Ramos (cell line): Measurements from ENCODE around the gene ANXA3.

Experiments
- in situ Hi-C: fragments of 300-500 bp; cut with MboI; formaldehyde crosslinking; loops from one replicate; pipeline ENCODE4 v1.14.3; 2022; ENCODE audit warnings: low sequenced_read_pairs; ENCODE audit not compliant: unreplicated experiment

Gene ANXA3

DNA sequence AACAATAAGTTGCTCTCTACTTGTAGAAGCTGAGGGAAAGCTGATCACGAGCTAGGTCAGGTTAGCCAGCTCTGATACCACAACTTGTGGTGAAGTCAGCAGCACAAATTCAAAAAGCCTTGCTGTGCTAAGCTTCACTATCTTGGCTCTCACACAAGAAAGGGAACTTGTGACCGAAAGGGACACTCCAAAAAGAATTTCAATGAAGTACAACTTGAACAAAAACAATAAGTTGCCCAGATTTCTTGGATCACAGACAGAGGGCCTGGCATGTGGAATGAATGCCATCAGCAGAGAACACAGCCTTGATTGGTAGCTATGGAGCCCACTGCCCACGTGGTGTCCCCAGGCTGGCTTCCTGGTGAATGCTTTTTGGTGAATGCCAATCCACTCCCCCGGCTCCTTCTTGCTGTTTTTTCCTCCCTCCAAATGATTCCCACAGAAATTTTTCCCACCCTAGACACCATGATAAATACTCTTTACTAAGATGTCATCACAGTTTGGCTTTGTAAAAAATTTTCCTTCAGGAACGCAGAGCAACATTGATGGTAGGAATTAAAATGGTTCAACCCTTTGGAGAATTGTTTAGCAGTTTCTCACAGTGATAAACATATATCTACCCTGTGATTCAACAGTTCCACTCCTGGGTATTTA is 82.6 kb downstream of the ANXA3 start:
- in situ Hi-C loops: no loop called here

DNA sequence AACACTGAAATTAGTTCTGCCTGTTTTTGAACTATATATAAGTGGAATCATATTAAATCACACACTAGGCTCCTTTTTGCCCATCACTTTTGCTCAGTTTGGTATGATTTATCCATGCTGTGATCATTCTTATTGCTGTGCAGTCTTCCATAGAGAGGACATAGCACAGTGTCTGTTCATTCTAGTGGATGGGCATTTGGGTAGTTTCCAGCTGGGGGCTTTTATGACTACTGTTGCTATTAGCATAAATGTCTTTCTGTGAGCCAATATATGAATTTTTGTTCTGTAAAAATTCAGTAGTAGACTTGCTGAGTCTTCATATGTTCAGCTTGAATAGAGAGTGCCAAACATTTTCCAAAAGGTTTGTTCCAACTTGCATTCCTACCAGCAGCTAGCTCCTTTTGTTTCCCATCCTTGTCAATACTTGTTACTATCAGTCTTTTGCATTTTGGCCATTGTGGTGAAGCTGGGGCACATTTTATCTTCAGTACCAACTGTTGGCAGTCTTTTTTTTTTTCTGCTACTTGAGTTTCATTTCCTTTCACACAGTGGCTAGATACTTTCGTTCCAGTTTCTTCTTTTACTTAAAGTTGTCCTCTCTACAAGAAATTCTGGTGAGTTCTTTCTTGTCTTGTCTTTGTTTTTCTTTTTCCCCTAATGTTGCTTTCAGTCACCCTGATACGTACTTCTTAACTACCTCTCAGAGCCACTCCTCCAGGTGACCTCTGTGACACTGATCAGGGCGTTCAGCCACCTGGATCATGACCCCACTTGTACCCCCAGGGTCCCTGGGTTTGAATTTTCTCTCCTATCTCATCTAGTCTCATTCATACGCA is 87.0 kb downstream of the ANXA3 start:
- in situ Hi-C loops: no loop called here

DNA sequence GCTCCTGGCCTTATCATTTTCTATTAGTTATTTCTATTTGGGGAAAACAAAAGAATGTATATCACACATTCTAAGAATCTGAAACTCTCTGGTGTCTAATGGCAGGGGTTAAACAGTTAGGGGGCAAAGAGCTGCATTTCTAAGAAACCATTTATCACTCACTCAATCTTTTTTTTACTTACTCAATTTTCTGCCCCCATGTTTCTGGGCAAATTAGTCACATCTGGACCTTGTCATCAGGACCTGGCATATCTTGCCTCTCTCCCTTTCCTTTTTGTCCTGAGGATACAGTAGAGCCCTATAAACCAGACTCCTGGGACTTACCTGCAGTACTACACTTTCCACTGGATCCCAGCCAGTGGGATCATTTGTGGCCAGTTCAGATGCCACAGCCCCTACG is 89.1 kb downstream of the ANXA3 start:
- in situ Hi-C loops: no loop called here

DNA sequence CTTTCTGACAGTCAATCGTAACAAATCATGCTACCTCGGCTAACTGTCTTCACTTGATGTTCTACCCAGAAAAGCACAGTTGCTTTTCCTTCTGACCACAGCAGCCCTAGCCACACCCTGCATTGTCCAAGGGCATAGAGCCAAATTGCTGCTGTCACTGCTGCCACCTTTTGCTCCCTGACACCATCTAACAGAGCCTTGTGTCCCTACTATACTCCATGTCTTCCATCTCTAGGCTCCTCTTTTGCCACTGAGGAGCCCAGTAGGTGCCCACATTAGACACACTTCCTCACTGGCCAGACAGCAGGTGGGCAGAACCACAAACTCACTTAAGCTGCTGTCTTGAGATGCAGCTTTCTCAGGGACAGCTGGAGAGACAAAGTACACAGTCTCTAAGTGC is 91.4 kb downstream of the ANXA3 start:
- in situ Hi-C loops: no loop called here

GRCh38 chr4:78644063-78644691 is 92.6 kb downstream of the ANXA3 start:
- in situ Hi-C loops: no loop called here

DNA sequence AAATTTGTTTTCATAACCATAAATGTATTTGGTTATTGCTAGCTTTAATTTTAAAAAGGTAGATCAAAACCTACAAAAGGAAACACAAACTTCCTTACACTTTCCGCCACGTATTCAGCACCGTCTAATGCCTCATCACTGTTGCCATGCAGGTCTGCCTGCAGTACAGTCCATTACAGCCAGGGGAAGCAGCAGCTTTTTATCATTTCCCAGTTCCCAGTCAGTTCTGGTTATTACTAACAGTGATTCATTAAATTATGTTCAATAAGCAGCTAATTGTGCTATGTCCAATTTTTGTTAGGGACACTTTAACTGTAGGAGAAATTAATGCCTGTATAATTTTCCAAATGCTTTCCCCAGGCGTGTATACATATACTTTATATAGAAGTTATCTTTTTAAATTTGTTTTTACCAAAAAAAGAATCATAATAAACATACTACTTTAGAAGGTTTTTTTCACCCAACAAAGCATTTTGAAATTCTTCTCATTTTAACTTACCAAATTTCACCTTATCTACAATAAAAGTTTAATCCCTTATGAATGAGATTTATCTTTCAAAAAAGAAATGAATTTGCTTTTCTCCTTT is 93.3 kb downstream of the ANXA3 start:
- in situ Hi-C loops: no loop called here

DNA sequence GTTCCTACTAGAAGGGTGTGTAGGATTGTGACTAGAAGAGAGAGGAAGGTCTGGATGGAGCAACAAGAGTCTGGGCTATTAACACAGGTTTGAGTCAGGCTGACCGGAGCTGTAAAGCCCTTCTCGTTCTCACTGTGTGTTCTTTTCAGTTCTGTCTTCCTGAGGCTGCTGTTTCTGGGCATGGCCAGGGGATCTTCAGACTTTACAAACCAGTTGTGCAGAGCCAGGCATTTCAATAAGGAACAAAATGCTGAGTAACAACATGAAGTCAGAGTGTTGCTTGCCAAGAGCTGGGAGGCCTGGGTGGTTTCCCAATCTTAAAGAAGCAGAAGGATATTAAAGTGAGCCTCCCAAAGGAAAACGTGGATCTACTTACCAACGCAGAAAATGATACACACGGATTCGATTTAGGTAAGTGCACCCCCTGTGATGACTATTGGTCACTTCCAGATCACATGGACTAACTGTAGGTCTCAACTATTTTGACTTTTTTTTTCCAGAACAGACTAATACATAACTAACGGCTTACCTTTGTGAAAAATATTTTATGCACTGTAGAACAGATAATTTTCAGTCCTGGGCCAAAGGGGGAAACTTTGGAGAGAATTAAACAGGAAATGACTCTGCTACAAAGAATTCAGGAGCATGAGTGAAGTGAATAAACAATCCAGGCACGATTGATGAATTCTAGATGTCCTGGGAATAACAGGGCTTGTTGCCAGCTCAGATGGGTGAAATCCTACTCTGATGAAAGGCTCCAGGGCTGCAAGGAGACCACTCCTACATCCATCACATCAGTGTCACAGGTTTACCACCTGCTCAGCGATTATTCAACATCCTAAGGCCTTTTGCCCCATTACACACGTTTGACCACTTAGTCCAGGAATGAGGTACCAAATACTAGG is 94.5 kb downstream of the ANXA3 start:
- in situ Hi-C loops: no loop called here

DNA sequence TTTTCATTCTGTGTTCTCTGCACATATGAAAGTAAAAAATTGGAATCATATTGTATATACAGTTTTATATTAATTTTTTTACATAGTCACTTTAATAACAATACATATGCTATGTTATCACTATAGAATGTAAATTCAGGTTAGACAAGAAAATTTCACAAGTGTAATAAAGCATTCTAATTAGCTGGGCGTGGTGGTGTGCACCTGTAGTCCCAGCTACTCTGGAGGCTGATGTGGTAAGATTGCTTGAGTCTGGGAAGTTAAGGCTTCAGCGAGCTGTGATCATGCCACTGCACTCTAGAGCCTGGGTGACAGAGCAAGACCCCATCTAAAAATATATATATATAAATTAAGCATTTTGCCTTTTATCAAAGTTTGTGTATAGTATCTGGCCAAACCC is 95.7 kb downstream of the ANXA3 start:
- in situ Hi-C loops: no loop called here

DNA sequence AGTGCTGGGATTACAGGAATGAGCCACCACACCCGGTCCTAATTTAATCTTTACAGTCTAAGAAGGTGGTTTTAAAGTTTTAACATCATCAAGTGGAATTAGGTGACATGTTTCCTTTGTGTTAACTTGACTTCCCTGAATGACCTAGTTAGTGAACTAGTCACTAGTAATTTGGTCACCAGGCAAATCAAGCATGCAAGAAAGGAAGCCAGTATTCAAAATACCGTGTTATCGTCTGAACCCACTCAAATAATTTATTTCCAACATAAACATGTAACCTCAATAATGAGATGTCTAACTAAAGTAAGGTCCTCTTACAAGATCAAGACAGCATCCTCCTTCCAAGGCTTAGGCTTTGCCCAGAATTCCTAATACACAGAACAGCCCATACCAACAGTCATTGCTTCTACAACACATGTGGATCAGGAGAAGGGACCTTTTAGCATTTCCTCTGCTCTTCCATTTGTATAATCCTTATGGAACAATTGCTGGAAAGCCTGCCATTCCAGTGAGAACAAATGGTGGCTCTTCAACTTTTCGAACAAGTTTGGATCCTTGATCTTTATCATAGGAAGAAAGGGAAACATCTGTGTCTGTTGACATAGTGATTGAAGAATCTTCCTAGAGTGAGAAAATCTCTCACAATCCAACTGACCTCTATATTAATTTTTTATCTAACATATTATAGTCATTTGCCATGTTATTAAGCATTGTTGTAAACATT is 97.2 kb downstream of the ANXA3 start:
- in situ Hi-C loops: no loop called here

GRCh38 chr4:78650106-78651024 is 98.8 kb downstream of the ANXA3 start:
- in situ Hi-C loops: no loop called here

DNA sequence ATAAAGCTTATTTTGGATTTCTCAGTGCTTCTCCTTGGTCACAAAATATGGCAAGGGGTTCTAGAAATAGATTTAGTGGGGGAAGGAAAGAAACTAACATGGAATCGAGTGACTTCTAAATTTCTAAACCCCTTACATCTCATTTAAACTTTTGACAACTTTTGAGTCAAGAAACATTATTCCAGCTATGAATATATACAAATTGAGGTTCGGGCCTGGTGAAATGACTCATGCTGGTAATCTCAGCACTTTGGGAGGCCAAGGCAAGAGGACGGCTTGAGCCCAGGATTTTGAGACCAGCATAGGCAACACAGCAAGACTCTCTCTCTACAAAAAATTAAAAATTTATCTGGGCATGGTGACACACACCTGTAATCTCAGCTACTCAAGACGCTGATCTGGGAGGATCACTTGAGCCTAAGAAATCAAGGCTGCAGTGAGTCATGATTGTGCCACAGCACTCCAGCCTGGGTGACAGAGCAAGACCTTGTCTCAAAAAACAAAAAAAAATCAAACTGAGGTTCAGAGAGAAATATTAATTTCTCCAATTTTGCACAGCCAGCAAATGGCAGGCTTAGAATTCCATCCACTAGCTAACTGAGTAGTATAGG is 99.8 kb downstream of the ANXA3 start:
- in situ Hi-C loops: no loop called here

DNA sequence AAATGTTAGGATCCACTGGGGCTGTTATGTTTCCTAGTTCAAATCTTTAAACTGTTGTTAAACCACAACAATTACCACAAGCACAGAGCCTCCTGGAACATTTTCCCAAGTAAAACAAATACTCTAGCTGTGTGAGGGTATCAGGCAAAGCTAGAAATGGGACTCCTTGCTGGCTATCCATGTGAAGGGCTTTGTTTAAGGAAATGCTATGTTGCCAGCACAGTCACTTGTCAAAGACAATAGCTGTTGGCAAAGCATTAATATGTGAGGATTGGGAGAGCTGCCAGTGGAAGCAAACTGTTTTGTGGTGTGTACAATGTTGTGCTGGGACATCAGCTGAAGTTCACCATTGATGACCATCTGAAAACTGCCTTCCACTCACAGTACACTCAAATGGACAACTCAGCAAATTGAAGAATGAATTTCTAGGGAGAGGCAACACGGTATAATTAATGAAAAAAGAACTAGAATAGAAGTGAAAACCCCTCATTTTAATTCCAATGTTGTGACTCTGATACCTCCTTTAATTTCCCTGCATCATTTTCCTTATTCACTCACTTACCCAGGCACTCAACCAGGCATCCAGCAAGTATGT is 100.8 kb downstream of the ANXA3 start:
- in situ Hi-C loops: no loop called here

DNA sequence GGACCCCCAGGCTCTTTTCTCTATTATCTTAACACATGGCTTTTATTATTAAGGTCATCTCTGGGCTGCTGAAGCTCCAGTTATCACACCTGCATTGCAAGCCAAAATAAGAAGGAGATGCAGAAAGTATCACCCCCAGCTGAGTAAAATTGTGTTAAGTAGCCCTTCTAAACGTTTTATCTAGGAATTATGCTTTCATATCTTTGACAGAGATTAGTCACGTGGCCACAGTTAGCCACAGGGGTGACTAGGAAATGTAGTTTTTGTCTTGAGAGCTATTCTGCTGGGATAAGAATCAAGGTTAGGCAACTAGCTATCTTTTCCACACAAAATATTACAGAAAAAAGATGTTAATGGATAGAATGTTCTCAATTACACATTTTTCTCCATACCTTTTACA is 102.1 kb downstream of the ANXA3 start:
- in situ Hi-C loops: no loop called here

- in situ Hi-C loops: no loop called here
Measured at GRCh38 chr4:78654807-78655206, 103.2 kb downstream of the ANXA3 start.

- in situ Hi-C loops: no loop called here
Measured at GRCh38 chr4:78656968-78657445, 105.4 kb downstream of the ANXA3 start.

DNA sequence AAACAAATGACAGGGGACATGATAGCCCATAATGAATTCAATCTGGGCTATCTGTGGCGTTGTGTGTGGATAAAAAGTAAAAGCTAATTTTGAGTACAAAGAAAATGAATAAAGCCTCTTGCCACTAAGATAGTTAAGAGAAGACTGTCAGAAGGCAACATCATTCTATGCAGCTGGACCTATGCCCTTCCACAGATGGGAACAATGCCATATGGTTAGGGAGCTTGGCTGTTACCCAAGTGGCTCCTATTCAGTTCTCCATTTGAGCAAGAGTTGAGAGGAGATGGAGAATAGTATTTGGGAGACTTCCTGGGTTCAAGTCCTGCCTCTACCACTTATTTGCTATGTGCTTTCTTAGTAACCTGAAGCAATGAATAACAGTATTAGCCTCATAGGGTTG is 107.7 kb downstream of the ANXA3 start:
- in situ Hi-C loops: no loop called here

- in situ Hi-C loops: no loop called here
Measured at GRCh38 chr4:78659665-78660064, 108.1 kb downstream of the ANXA3 start.
